OCI-LY7 (cell line): ENCODE measurements around the gene USPL1.

Experiments used
- EZH2phosphoT487 ChIP-seq: fragments of 200-600 bp; sonication (generic); IDR thresholded peaks from 2 replicates; pipeline ENCODE4 v1.6.1; 2018; ENCODE audit warnings: low read depth, borderline replicate concordance, mild to moderate bottlenecking, mixed run types, antibody characterized with exemption, low read length, moderate library complexity, mixed read lengths
- TF ChIP-seq, protein P1 (sequence below): fragments of 200-600 bp; sonication (generic); conservative IDR thresholded peaks from 2 replicates; pipeline ENCODE4 v1.5.1; 2014; ENCODE audit warnings: mild to moderate bottlenecking, antibody characterized with exemption, low read length, moderate library complexity, mixed read lengths

DNA sequence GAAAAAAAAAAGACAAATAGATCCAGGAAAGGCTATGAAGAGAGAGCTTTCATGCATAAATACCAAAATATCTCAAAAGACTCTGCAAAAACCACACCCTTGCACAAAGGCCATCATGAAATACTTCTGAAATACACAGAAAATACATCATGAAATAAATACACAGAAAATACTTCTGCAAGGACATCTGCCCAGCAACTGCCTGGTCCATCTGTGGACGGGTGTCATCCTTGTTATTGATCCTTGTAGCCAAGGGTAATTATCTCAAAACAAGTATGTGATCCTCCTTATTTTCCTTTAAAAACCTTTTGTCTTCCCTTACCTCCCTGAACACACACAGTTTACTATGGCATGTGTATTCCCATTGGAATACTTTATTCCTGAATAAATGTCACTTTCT lies 6.9 kb downstream of the USPL1 start:
- TF ChIP-seq, protein P1, sequence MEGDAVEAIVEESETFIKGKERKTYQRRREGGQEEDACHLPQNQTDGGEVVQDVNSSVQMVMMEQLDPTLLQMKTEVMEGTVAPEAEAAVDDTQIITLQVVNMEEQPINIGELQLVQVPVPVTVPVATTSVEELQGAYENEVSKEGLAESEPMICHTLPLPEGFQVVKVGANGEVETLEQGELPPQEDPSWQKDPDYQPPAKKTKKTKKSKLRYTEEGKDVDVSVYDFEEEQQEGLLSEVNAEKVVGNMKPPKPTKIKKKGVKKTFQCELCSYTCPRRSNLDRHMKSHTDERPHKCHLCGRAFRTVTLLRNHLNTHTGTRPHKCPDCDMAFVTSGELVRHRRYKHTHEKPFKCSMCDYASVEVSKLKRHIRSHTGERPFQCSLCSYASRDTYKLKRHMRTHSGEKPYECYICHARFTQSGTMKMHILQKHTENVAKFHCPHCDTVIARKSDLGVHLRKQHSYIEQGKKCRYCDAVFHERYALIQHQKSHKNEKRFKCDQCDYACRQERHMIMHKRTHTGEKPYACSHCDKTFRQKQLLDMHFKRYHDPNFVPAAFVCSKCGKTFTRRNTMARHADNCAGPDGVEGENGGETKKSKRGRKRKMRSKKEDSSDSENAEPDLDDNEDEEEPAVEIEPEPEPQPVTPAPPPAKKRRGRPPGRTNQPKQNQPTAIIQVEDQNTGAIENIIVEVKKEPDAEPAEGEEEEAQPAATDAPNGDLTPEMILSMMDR, result no peak
- TF ChIP-seq EZH2phosphoT487, result no peak
